Trophoblast cell (in vitro differentiated cells and primary cell): ENCODE measurements around the gene CRYBB3.
"Not testable (repeated sequence)": the region's sequence is repeated elsewhere in the genome, so short reads cannot be mapped to it uniquely, and the experiment has no call there.

Source experiments
- DNase-seq, 2 donors: peaks; one replicate each; pipeline ENCODE4 v3.0.0-alpha.2; 2016
- H2AFZ ChIP-seq: 2 replicates; pipeline ENCODE4 v1.6.1; 2013; ENCODE audit warnings: low read length, moderate library complexity, mild to moderate bottlenecking; ENCODE audit not compliant: insufficient read depth, poor library complexity
- H2AK5ac ChIP-seq: 2 replicates; pipeline ENCODE4 v1.6.1; 2013; ENCODE audit warnings: mild to moderate bottlenecking, low read length
- H2BK120ac ChIP-seq: 2 replicates; pipeline ENCODE4 v1.6.1; 2013; ENCODE audit warnings: low read length, mild to moderate bottlenecking, moderate library complexity; ENCODE audit not compliant: insufficient read depth, poor library complexity
- H2BK12ac ChIP-seq: 2 replicates; pipeline ENCODE4 v1.6.1; 2013; ENCODE audit warnings: mild to moderate bottlenecking, low read length, moderate library complexity
- H2BK5ac ChIP-seq: 2 replicates; pipeline ENCODE4 v1.6.1; 2013; ENCODE audit warnings: low read length, low read depth, moderate library complexity, mild to moderate bottlenecking; ENCODE audit not compliant: poor library complexity
- H3K14ac ChIP-seq: 2 replicates; pipeline ENCODE4 v1.6.1; 2013; ENCODE audit warnings: mild to moderate bottlenecking, low read length
- H3K18ac ChIP-seq: 2 replicates; pipeline ENCODE4 v1.6.1; 2013; ENCODE audit warnings: mild to moderate bottlenecking, low read length
- H3K23ac ChIP-seq: 2 replicates; pipeline ENCODE4 v1.6.1; 2013; ENCODE audit warnings: low read length
- H3K27ac ChIP-seq: 2 replicates; pipeline ENCODE4 v1.5.1; 2013; ENCODE audit warnings: low read depth, mild to moderate bottlenecking, inconsistent platforms, low read length, moderate library complexity
- H3K27me3 ChIP-seq: 2 replicates; pipeline ENCODE4 v1.6.1; 2013; ENCODE audit warnings: inconsistent platforms, mild to moderate bottlenecking, low read length, moderate library complexity; ENCODE audit not compliant: insufficient read depth
- H3K36me3 ChIP-seq, 2 experiments: 1 replicate in 1 of 2; 2 replicates in 1 of 2; pipeline ENCODE4 v1.6.1; 2013; ENCODE audit warnings: low read length in 2 of 2, mild to moderate bottlenecking in 2 of 2, moderate library complexity in 1 of 2; ENCODE audit not compliant: insufficient read depth in 2 of 2, control insufficient read depth in 1 of 2
- H3K4ac ChIP-seq: 2 replicates; pipeline ENCODE4 v1.6.1; 2013; ENCODE audit warnings: low read depth, mild to moderate bottlenecking, low read length, moderate library complexity
- H3K4me1 ChIP-seq, 2 experiments: 1 replicate in 1 of 2; 2 replicates in 1 of 2; pipeline ENCODE4 v1.6.1; 2013; ENCODE audit warnings: low read length in 2 of 2, mild to moderate bottlenecking in 2 of 2, moderate library complexity in 1 of 2; ENCODE audit not compliant: insufficient read depth in 2 of 2, control insufficient read depth in 1 of 2
- H3K4me2 ChIP-seq: 2 replicates; pipeline ENCODE4 v1.6.1; 2013; ENCODE audit warnings: inconsistent platforms, mild to moderate bottlenecking, low read length, moderate library complexity
- H3K4me3 ChIP-seq: 2 replicates; pipeline ENCODE4 v1.5.1; 2013; ENCODE audit warnings: mild to moderate bottlenecking, low read depth, low read length, inconsistent platforms
- H3K79me1 ChIP-seq: one replicate; pipeline ENCODE4 v1.6.1; 2013; ENCODE audit warnings: low read length
- H3K79me2 ChIP-seq: 2 replicates; pipeline ENCODE4 v1.6.1; 2013; ENCODE audit warnings: low read length, mild to moderate bottlenecking; ENCODE audit not compliant: control insufficient read depth, insufficient read depth, poor library complexity
- H3K9ac ChIP-seq: 2 replicates; pipeline ENCODE4 v1.6.1; 2013; ENCODE audit warnings: mild to moderate bottlenecking, low read length
- H3K9me3 ChIP-seq: 2 replicates; pipeline ENCODE4 v1.6.1; 2013; ENCODE audit warnings: low read depth, mild to moderate bottlenecking, control low read depth, inconsistent platforms, low read length; ENCODE audit not compliant: insufficient read depth
- H4K12ac ChIP-seq: 2 replicates; pipeline ENCODE4 v1.6.1; 2013; ENCODE audit warnings: low read depth, mild to moderate bottlenecking, low read length, moderate library complexity
- H4K8ac ChIP-seq: 2 replicates; pipeline ENCODE4 v1.6.1; 2013; ENCODE audit warnings: low read depth, mild to moderate bottlenecking, low read length, moderate library complexity
- H4K91ac ChIP-seq: one replicate; pipeline ENCODE4 v1.6.1; 2013; ENCODE audit warnings: low read depth, mild to moderate bottlenecking, low read length, moderate library complexity
- WGBS: extraction: QIAGEN DNeasy Blood & Tissue Kit; methylation state at CpG from one replicate; pipeline ENCODE4 v1.1.7; 2013; ENCODE audit warnings: missing lambda C conversion rate; ENCODE audit not compliant: insufficient read length, insufficient coverage; ENCODE audit errors: extremely low coverage; 5-methylcytosine and 5-hydroxymethylcytosine counted together

Gene CRYBB3

DNA sequence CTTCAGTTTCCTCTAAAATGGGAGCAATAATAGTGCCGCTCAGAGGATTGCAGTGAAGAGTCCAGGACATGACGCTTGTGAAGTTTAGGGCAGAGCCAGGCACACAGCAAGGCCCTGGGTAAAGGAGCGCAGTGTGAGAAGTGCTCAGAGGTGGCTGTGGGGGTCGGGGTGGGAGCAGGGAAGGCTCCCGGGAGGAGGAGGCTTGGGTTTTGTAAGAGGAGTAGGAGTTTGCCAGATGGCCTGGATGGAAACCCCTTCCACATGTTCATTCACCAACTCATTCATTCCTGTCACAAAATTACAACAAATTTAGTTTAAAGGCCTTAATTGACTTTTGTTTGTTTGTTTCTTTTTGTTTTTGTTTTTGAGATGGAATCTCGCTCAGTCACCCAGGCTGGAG, 36.8 kb downstream of the CRYBB3 start:
- Histone ChIP-seq H2BK120ac (no peak overlapping the region), H2BK12ac (no peak overlapping the region), H4K8ac (no peak overlapping the region), H3K27me3 (no peaks in the 10 kb centered on the region), H3K14ac (no peak overlapping the region), H3K4me2 (no peak overlapping the region), H3K4me1 (peaks cover 0 to 2% of the 10 kb centered on the region in 2 experiments), H4K91ac (no peak overlapping the region), H3K18ac (no peak overlapping the region), H3K9ac (no peak overlapping the region), H3K79me1 (no peaks in the 10 kb centered on the region), H3K4ac (no peak overlapping the region), H3K36me3 (no peaks in the 10 kb centered on the region), H3K23ac (no peak overlapping the region), H3K9me3 (no peaks in the 10 kb centered on the region), H3K79me2 (no peaks in the 10 kb centered on the region), H2AFZ (peak overlapping the region; percentile 4), H4K12ac (no peak overlapping the region), H2AK5ac (no peak overlapping the region), H2BK5ac (no peak overlapping the region), H3K27ac (no peak overlapping the region), H3K4me3 (no peak overlapping the region)
- no CpG with 5 or more reads among the region's 6 CpGs for WGBS
- no peak for DNase-seq

DNA sequence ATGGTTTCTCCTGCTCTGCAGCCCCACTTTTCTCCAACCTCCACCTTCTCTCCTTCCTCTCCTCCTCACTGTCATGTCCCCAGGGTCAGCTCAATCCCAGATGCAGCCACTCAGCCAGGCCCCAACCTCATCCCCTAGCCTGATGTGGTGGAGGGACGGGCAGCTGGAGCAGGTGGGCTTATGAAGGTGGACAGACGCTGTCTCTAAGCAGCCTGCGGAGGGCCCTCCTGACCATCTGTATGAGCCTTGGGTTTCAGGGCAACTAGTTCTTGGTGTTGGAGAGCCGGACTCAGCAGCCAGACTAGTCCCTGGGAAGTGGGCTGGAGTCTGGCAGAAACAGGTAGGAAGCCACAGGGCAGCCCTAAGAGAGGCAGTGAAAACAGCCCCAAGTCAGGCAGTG, 37.8 kb downstream of the CRYBB3 start:
- H3K27ac ChIP-seq: no peak overlapping the region
- no peak overlapping the region for H2AK5ac ChIP-seq
- no peak for DNase-seq

DNA sequence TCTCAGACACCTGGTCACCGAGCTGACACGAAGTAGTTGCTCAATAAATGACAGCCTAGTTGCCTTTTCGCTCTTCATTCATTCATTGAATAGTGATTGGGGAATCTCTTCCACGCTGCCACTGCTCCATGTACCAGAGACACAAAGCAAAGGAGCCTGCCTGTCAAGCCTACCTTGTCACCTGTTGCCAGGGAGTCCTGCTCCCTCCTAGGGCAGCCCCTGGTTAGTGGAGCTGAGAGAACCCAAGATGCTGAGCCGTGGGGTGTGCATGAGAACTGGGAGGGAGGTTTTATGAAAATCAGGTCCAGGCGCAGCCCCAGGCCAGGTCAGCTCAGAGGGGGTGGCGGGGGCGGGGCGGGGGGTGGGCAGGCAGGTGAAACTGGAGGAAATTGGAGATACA, 38.4 kb downstream of the CRYBB3 start:
- H2AFZ ChIP-seq, H2BK5ac ChIP-seq, H3K23ac ChIP-seq, H3K14ac ChIP-seq, DNase-seq, H4K12ac ChIP-seq, H4K91ac ChIP-seq, H3K4me1 ChIP-seq, H3K27me3 ChIP-seq, H3K79me2 ChIP-seq, H3K4ac ChIP-seq, H3K18ac ChIP-seq, H3K4me2 ChIP-seq, H2BK12ac ChIP-seq, H3K79me1 ChIP-seq, H2BK120ac ChIP-seq, H3K9ac ChIP-seq, H3K9me3 ChIP-seq, H3K4me3 ChIP-seq, H4K8ac ChIP-seq, H3K27ac ChIP-seq, H2AK5ac ChIP-seq, H3K36me3 ChIP-seq: not testable (repeated sequence)
- no CpG with 5 or more reads among the region's 9 CpGs for WGBS

More for the DNA sequence above, 37.8 kb downstream of the CRYBB3 start:
- no peak overlapping the region for H2BK5ac ChIP-seq
- H4K8ac ChIP-seq: no peak overlapping the region
- no peak overlapping the region for H4K12ac ChIP-seq
- no peak overlapping the region for H2BK12ac ChIP-seq
- H3K4me3 ChIP-seq: no peak overlapping the region
- H3K4ac ChIP-seq: no peak overlapping the region
- H3K27me3 ChIP-seq: no peaks in the 10 kb centered on the region
- no peak overlapping the region for H2BK120ac ChIP-seq
- no peak overlapping the region for H2AFZ ChIP-seq
- H3K9me3 ChIP-seq: no peaks in the 10 kb centered on the region
- no peaks in the 10 kb centered on the region for H3K36me3 ChIP-seq
- H3K18ac ChIP-seq: no peak overlapping the region
- H4K91ac ChIP-seq: no peak overlapping the region
- no peak overlapping the region for H3K23ac ChIP-seq
- no peaks in the 10 kb centered on the region for H3K79me1 ChIP-seq
- H3K9ac ChIP-seq: no peak overlapping the region
- no peak overlapping the region for H3K4me2 ChIP-seq
- H3K14ac ChIP-seq: no peak overlapping the region
- H3K79me2 ChIP-seq: no peaks in the 10 kb centered on the region
- WGBS: no CpG with 5 or more reads among the region's 4 CpGs
- H3K4me1 ChIP-seq: peaks cover 0 to 2% of the 10 kb centered on the region in 2 experiments

DNA sequence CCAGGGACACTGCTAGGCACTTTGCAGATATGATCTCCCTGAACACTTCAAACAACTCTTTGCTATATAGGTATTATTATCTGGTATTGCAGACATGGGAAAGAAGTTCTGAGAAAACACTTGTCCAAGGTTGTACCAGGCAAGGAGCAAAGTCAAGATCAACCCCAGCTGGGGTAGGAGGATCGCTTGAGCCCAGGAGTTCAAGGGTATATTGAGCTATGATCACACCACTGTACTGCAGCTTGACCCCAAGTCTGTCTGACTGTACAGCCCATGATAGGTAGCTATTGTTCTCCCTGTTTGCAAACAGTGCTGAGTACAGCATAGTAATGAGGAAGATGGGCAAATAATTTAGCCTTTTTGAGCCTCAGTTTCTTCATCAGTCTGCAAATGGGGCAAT, 55.5 kb downstream of the CRYBB3 start:
- not testable (repeated sequence) for H3K4ac ChIP-seq, H2BK12ac ChIP-seq, H2BK5ac ChIP-seq, H2BK120ac ChIP-seq, H4K12ac ChIP-seq, H2AFZ ChIP-seq, H3K36me3 ChIP-seq, H3K18ac ChIP-seq, H3K79me2 ChIP-seq, DNase-seq, H3K4me2 ChIP-seq, H4K8ac ChIP-seq, H3K4me3 ChIP-seq, H3K23ac ChIP-seq, H3K14ac ChIP-seq, H3K4me1 ChIP-seq, H2AK5ac ChIP-seq, H3K27me3 ChIP-seq, H3K9me3 ChIP-seq, H3K27ac ChIP-seq, H3K9ac ChIP-seq, H3K79me1 ChIP-seq, H4K91ac ChIP-seq
- no CpG with 5 or more reads among the region's 1 CpG for WGBS
